T-helper 1 cell treated with Interleukin-12 subunit alpha and Interleukin-12 subunit beta and Interleukin-4 antibody, amounts not matched to agents 30 μg/mL and 1 μg/mL, for 36 hours (primary cell): ENCODE results near the gene PRDM5.

Experiments used
- H3K27ac Mint-ChIP-seq: one replicate; pipeline ENCODE4 v1.8.0; 2021; ENCODE audit warnings: mild to moderate bottlenecking, mixed read lengths
- H3K27me3 Mint-ChIP-seq: one replicate; pipeline ENCODE4 v1.8.0; 2021; ENCODE audit warnings: low read depth, mixed read lengths
- H3K36me3 Mint-ChIP-seq: one replicate; pipeline ENCODE4 v1.8.0; 2021; ENCODE audit warnings: low read depth, mixed read lengths
- H3K4me1 Mint-ChIP-seq: one replicate; pipeline ENCODE4 v1.8.0; 2021; ENCODE audit warnings: low read depth, mixed read lengths
- H3K4me3 Mint-ChIP-seq: one replicate; pipeline ENCODE4 v1.8.0; 2021; ENCODE audit warnings: mild to moderate bottlenecking, moderate library complexity, mixed read lengths
- H3K9me3 Mint-ChIP-seq: one replicate; pipeline ENCODE4 v1.8.0; 2021; ENCODE audit warnings: mixed read lengths

Gene PRDM5

GRCh38 chr4:120830204-120830603 lies 92.3 kb downstream of the PRDM5 start:
- H3K4me1 Mint-ChIP-seq: no peaks in the 10 kb centered on the region
- H3K9me3 Mint-ChIP-seq: peaks cover 6% of the 10 kb centered on the region
- H3K36me3 Mint-ChIP-seq: no peaks in the 10 kb centered on the region
- H3K27ac Mint-ChIP-seq: no peak overlapping the region
- no peaks in the 10 kb centered on the region for H3K27me3 Mint-ChIP-seq
- H3K4me3 Mint-ChIP-seq: no peak overlapping the region

GRCh38 chr4:120829113-120829831 lies 93.3 kb downstream of the PRDM5 start:
- H3K27me3 Mint-ChIP-seq: no peaks in the 10 kb centered on the region
- H3K36me3 Mint-ChIP-seq: no peaks in the 10 kb centered on the region
- peaks cover 6% of the 10 kb centered on the region for H3K9me3 Mint-ChIP-seq
- no peak overlapping the region for H3K4me3 Mint-ChIP-seq
- no peaks in the 10 kb centered on the region for H3K4me1 Mint-ChIP-seq
- H3K27ac Mint-ChIP-seq: no peak overlapping the region

- no peaks in the 10 kb centered on the region for H3K36me3 Mint-ChIP-seq
Observed at GRCh38 chr4:120826853-120827252, 95.7 kb downstream of the PRDM5 start.

GRCh38 chr4:120826449-120826848 lies 96.1 kb downstream of the PRDM5 start:
- H3K9me3 Mint-ChIP-seq: no peaks in the 10 kb centered on the region
- no peaks in the 10 kb centered on the region for H3K4me1 Mint-ChIP-seq
- no peaks in the 10 kb centered on the region for H3K27me3 Mint-ChIP-seq
- no peak overlapping the region for H3K4me3 Mint-ChIP-seq
- H3K36me3 Mint-ChIP-seq: no peaks in the 10 kb centered on the region
- no peak overlapping the region for H3K27ac Mint-ChIP-seq

More at GRCh38 chr4:120826853-120827252, 95.7 kb downstream of the PRDM5 start:
- Mint-ChIP-seq H3K9me3 (no peaks in the 10 kb centered on the region), H3K27ac (no peak overlapping the region), H3K27me3 (no peaks in the 10 kb centered on the region), H3K4me1 (no peaks in the 10 kb centered on the region), H3K4me3 (no peak overlapping the region)

- no peaks in the 10 kb centered on the region for H3K36me3 Mint-ChIP-seq
- H3K27me3 Mint-ChIP-seq: no peaks in the 10 kb centered on the region
- H3K4me1 Mint-ChIP-seq: peaks cover under 1% of the 10 kb centered on the region
- H3K27ac Mint-ChIP-seq: no peak overlapping the region
- H3K9me3 Mint-ChIP-seq: no peaks in the 10 kb centered on the region
- H3K4me3 Mint-ChIP-seq: no peak overlapping the region
Observed at GRCh38 chr4:120824946-120825345, 97.6 kb downstream of the PRDM5 start.

- Mint-ChIP-seq H3K9me3 (no peaks in the 10 kb centered on the region), H3K27me3 (no peaks in the 10 kb centered on the region), H3K36me3 (no peaks in the 10 kb centered on the region), H3K4me3 (no peak overlapping the region), H3K4me1 (peaks cover 3% of the 10 kb centered on the region), H3K27ac (no peak overlapping the region)
Observed at GRCh38 chr4:120821977-120822376, 100.5 kb downstream of the PRDM5 start.

GRCh38 chr4:120821029-120821428 lies 101.5 kb downstream of the PRDM5 start:
- H3K4me3 Mint-ChIP-seq: no peak overlapping the region
- no peak overlapping the region for H3K27ac Mint-ChIP-seq
- H3K9me3 Mint-ChIP-seq: no peaks in the 10 kb centered on the region
- H3K36me3 Mint-ChIP-seq: no peaks in the 10 kb centered on the region
- peaks cover 3% of the 10 kb centered on the region for H3K4me1 Mint-ChIP-seq
- H3K27me3 Mint-ChIP-seq: no peaks in the 10 kb centered on the region

GRCh38 chr4:120819805-120820437 lies 102.6 kb downstream of the PRDM5 start:
- H3K27me3 Mint-ChIP-seq: peaks cover 5% of the 10 kb centered on the region
- no peak overlapping the region for H3K4me3 Mint-ChIP-seq
- no peaks in the 10 kb centered on the region for H3K36me3 Mint-ChIP-seq
- H3K27ac Mint-ChIP-seq: no peak overlapping the region
- peaks cover 3% of the 10 kb centered on the region for H3K4me1 Mint-ChIP-seq
- no peaks in the 10 kb centered on the region for H3K9me3 Mint-ChIP-seq

GRCh38 chr4:120816296-120816965 lies 106.1 kb downstream of the PRDM5 start:
- H3K4me1 Mint-ChIP-seq: peaks cover 3% of the 10 kb centered on the region
- no peak overlapping the region for H3K4me3 Mint-ChIP-seq
- H3K27me3 Mint-ChIP-seq: peaks cover 5% of the 10 kb centered on the region
- H3K36me3 Mint-ChIP-seq: no peaks in the 10 kb centered on the region
- no peaks in the 10 kb centered on the region for H3K9me3 Mint-ChIP-seq
- no peak overlapping the region for H3K27ac Mint-ChIP-seq

GRCh38 chr4:120815361-120815760 lies 107.2 kb downstream of the PRDM5 start:
- Mint-ChIP-seq H3K36me3 (no peaks in the 10 kb centered on the region), H3K27ac (no peak overlapping the region), H3K4me1 (peaks cover 3% of the 10 kb centered on the region), H3K9me3 (no peaks in the 10 kb centered on the region), H3K27me3 (peaks cover 5% of the 10 kb centered on the region), H3K4me3 (no peak overlapping the region)

- Mint-ChIP-seq H3K9me3 (no peaks in the 10 kb centered on the region), H3K27me3 (peaks cover 5% of the 10 kb centered on the region), H3K4me3 (no peak overlapping the region), H3K36me3 (no peaks in the 10 kb centered on the region), H3K27ac (no peak overlapping the region), H3K4me1 (peaks cover 2% of the 10 kb centered on the region)
Observed at GRCh38 chr4:120814886-120815285, 107.6 kb downstream of the PRDM5 start.

- Mint-ChIP-seq H3K4me1 (no peaks in the 10 kb centered on the region), H3K4me3 (no peak overlapping the region), H3K36me3 (no peaks in the 10 kb centered on the region), H3K9me3 (peaks cover 11% of the 10 kb centered on the region), H3K27ac (no peak overlapping the region), H3K27me3 (peaks cover 5% of the 10 kb centered on the region)
Observed at GRCh38 chr4:120812216-120812615, 110.3 kb downstream of the PRDM5 start.

GRCh38 chr4:120809518-120809917 lies 113.0 kb downstream of the PRDM5 start:
- Mint-ChIP-seq H3K9me3 (peaks cover 11% of the 10 kb centered on the region), H3K4me3 (no peak overlapping the region), H3K27me3 (no peaks in the 10 kb centered on the region), H3K27ac (no peak overlapping the region), H3K4me1 (no peaks in the 10 kb centered on the region), H3K36me3 (no peaks in the 10 kb centered on the region)

GRCh38 chr4:120808475-120809141 lies 113.9 kb downstream of the PRDM5 start:
- Mint-ChIP-seq H3K4me3 (no peak overlapping the region), H3K4me1 (no peaks in the 10 kb centered on the region), H3K27me3 (peaks cover 3% of the 10 kb centered on the region), H3K27ac (no peak overlapping the region), H3K9me3 (peaks cover 11% of the 10 kb centered on the region), H3K36me3 (no peaks in the 10 kb centered on the region)
